Measurements from ENCODE around the gene GRAMD2A.

The GRAMD2A gene

GRCh38 chr15:72189250-72189902 is 8.2 kb downstream of the GRAMD2A start:
- H3K9me3 ChIP-seq (ENCODE audit: insufficient read depth, low read length) = no peaks in the 10 kb centered on the region
- H3K36me3 ChIP-seq (ENCODE audit: insufficient read depth, insufficient read length, low read length) = no peaks in the 10 kb centered on the region
- no peak for TF ChIP-seq YY1 (IDR thresholded peaks at IDR 0.05; ENCODE audit: insufficient read depth, insufficient read length)
- no peak for TF ChIP-seq ZNF274 (IDR thresholded peaks at IDR 0.05; ENCODE audit: low read depth, low read length)
- no peak for TF ChIP-seq SUZ12 (IDR thresholded peaks at IDR 0.05; ENCODE audit: extremely low read depth, insufficient read depth, insufficient read length)
- DNase-seq (ENCODE audit: low read depth, low spot score) = no peak
- no peak overlapping the region for H3K4me3 ChIP-seq (ENCODE audit: insufficient read length, low read depth)
- no peak overlapping the region for H3K9ac ChIP-seq (ENCODE audit: insufficient read length, low read depth)
- H3K4me1 ChIP-seq (ENCODE audit: insufficient read depth, insufficient read length) = no peaks in the 10 kb centered on the region
- H3K27me3 ChIP-seq (ENCODE audit: insufficient read depth, insufficient read length) = peaks cover 15% of the 10 kb centered on the region

GRCh38 chr15:72184165-72184811 is 13.3 kb downstream of the GRAMD2A start:
- Histone ChIP-seq H3K36me3 (ENCODE audit: insufficient read depth, insufficient read length, low read length) (no peaks in the 10 kb centered on the region), H3K9ac (ENCODE audit: insufficient read length, low read depth) (peak overlapping the region; percentile 80), H3K4me3 (ENCODE audit: insufficient read length, low read depth) (peak overlapping the region; percentile 57), H3K9me3 (ENCODE audit: insufficient read depth, low read length) (no peaks in the 10 kb centered on the region), H3K4me1 (ENCODE audit: insufficient read depth, insufficient read length) (peaks cover 17% of the 10 kb centered on the region), H3K27me3 (ENCODE audit: insufficient read depth, insufficient read length) (peaks cover 31% of the 10 kb centered on the region)
- TF ChIP-seq ZNF274 (IDR thresholded peaks at IDR 0.05; ENCODE audit: low read depth, low read length) (no peak), YY1 (IDR thresholded peaks at IDR 0.05; ENCODE audit: insufficient read depth, insufficient read length) (no peak), SUZ12 (IDR thresholded peaks at IDR 0.05; ENCODE audit: extremely low read depth, insufficient read depth, insufficient read length) (no peak)
- no peak for DNase-seq (ENCODE audit: low read depth, low spot score)

- Histone ChIP-seq H3K9ac (ENCODE audit: insufficient read length, low read depth) (peak overlapping the region; percentile 80), H3K9me3 (ENCODE audit: insufficient read depth, low read length) (no peaks in the 10 kb centered on the region), H3K4me1 (ENCODE audit: insufficient read depth, insufficient read length) (peaks cover 17% of the 10 kb centered on the region), H3K36me3 (ENCODE audit: insufficient read depth, insufficient read length, low read length) (no peaks in the 10 kb centered on the region), H3K4me3 (ENCODE audit: insufficient read length, low read depth) (peak overlapping the region; percentile 57), H3K27me3 (ENCODE audit: insufficient read depth, insufficient read length) (peaks cover 31% of the 10 kb centered on the region)
- TF ChIP-seq YY1 (IDR thresholded peaks at IDR 0.05; ENCODE audit: insufficient read depth, insufficient read length) (no peak), ZNF274 (IDR thresholded peaks at IDR 0.05; ENCODE audit: low read depth, low read length) (no peak), SUZ12 (IDR thresholded peaks at IDR 0.05; ENCODE audit: extremely low read depth, insufficient read depth, insufficient read length) (no peak)
- no peak for DNase-seq (ENCODE audit: low read depth, low spot score)
Observed at GRCh38 chr15:72183781-72184164, 13.8 kb downstream of the GRAMD2A start.

- H3K9me3 ChIP-seq (ENCODE audit: insufficient read depth, low read length) = no peaks in the 10 kb centered on the region
- H3K27me3 ChIP-seq (ENCODE audit: insufficient read depth, insufficient read length) = peaks cover 31% of the 10 kb centered on the region
- H3K9ac ChIP-seq (ENCODE audit: insufficient read length, low read depth) = no peak overlapping the region
- DNase-seq (ENCODE audit: low read depth, low spot score) = no peak
- no peaks in the 10 kb centered on the region for H3K36me3 ChIP-seq (ENCODE audit: insufficient read depth, insufficient read length, low read length)
- peaks cover 17% of the 10 kb centered on the region for H3K4me1 ChIP-seq (ENCODE audit: insufficient read depth, insufficient read length)
- TF ChIP-seq SUZ12 (IDR thresholded peaks at IDR 0.05; ENCODE audit: extremely low read depth, insufficient read depth, insufficient read length) (no peak), YY1 (IDR thresholded peaks at IDR 0.05; ENCODE audit: insufficient read depth, insufficient read length) (no peak), ZNF274 (IDR thresholded peaks at IDR 0.05; ENCODE audit: low read depth, low read length) (no peak)
- H3K4me3 ChIP-seq (ENCODE audit: insufficient read length, low read depth) = no peak overlapping the region
Observed at GRCh38 chr15:72182673-72183072, 14.9 kb downstream of the GRAMD2A start.

GRCh38 chr15:72182244-72182643 is 15.3 kb downstream of the GRAMD2A start:
- no peak for DNase-seq (ENCODE audit: low read depth, low spot score)
- Histone ChIP-seq H3K9ac (ENCODE audit: insufficient read length, low read depth) (no peak overlapping the region), H3K36me3 (ENCODE audit: insufficient read depth, insufficient read length, low read length) (no peaks in the 10 kb centered on the region), H3K4me1 (ENCODE audit: insufficient read depth, insufficient read length) (peaks cover 17% of the 10 kb centered on the region), H3K9me3 (ENCODE audit: insufficient read depth, low read length) (no peaks in the 10 kb centered on the region), H3K27me3 (ENCODE audit: insufficient read depth, insufficient read length) (peaks cover 31% of the 10 kb centered on the region), H3K4me3 (ENCODE audit: insufficient read length, low read depth) (no peak overlapping the region)
- TF ChIP-seq YY1 (IDR thresholded peaks at IDR 0.05; ENCODE audit: insufficient read depth, insufficient read length) = no peak
- TF ChIP-seq ZNF274 (IDR thresholded peaks at IDR 0.05; ENCODE audit: low read depth, low read length) = no peak
- TF ChIP-seq SUZ12 (IDR thresholded peaks at IDR 0.05; ENCODE audit: extremely low read depth, insufficient read depth, insufficient read length) = no peak

GRCh38 chr15:72180761-72181324 is 16.7 kb downstream of the GRAMD2A start:
- Histone ChIP-seq H3K27me3 (ENCODE audit: insufficient read depth, insufficient read length) (peaks cover 30% of the 10 kb centered on the region), H3K36me3 (ENCODE audit: insufficient read depth, insufficient read length, low read length) (no peaks in the 10 kb centered on the region), H3K9ac (ENCODE audit: insufficient read length, low read depth) (no peak overlapping the region), H3K9me3 (ENCODE audit: insufficient read depth, low read length) (no peaks in the 10 kb centered on the region), H3K4me3 (ENCODE audit: insufficient read length, low read depth) (no peak overlapping the region), H3K4me1 (ENCODE audit: insufficient read depth, insufficient read length) (peaks cover 17% of the 10 kb centered on the region)
- no peak for DNase-seq (ENCODE audit: low read depth, low spot score)
- TF ChIP-seq ZNF274 (IDR thresholded peaks at IDR 0.05; ENCODE audit: low read depth, low read length) = no peak
- no peak for TF ChIP-seq YY1 (IDR thresholded peaks at IDR 0.05; ENCODE audit: insufficient read depth, insufficient read length)
- TF ChIP-seq SUZ12 (IDR thresholded peaks at IDR 0.05; ENCODE audit: extremely low read depth, insufficient read depth, insufficient read length) = no peak

- Histone ChIP-seq H3K4me3 (ENCODE audit: insufficient read length, low read depth) (no peak overlapping the region), H3K9me3 (ENCODE audit: insufficient read depth, low read length) (no peaks in the 10 kb centered on the region), H3K27me3 (ENCODE audit: insufficient read depth, insufficient read length) (peaks cover 23% of the 10 kb centered on the region), H3K9ac (ENCODE audit: insufficient read length, low read depth) (no peak overlapping the region), H3K4me1 (ENCODE audit: insufficient read depth, insufficient read length) (peaks cover 17% of the 10 kb centered on the region), H3K36me3 (ENCODE audit: insufficient read depth, insufficient read length, low read length) (no peaks in the 10 kb centered on the region)
- no peak for DNase-seq (ENCODE audit: low read depth, low spot score)
- TF ChIP-seq ZNF274 (IDR thresholded peaks at IDR 0.05; ENCODE audit: low read depth, low read length) (no peak), SUZ12 (IDR thresholded peaks at IDR 0.05; ENCODE audit: extremely low read depth, insufficient read depth, insufficient read length) (no peak), YY1 (IDR thresholded peaks at IDR 0.05; ENCODE audit: insufficient read depth, insufficient read length) (no peak)
Observed at GRCh38 chr15:72179950-72180581, 17.5 kb downstream of the GRAMD2A start.

Data from NT2/D1 (cell line).